ENCODE measurements around the gene PPIH.
"Not testable (repeated sequence)": the region's sequence is repeated elsewhere in the genome, so short reads cannot be mapped to it uniquely, and the experiment has no call there.

The PPIH gene

GRCh38 chr1:42657981-42658876 is at the start of gene PPIH:
TSS of gene PPIH (plus strand) at chr1:42658423. CDS start at chr1:42658447, 24 bp downstream.
- peak; percentile 95 for DNase-seq

GRCh38 chr1:42613803-42614131 is 44.5 kb upstream of the PPIH start:
- no peak for DNase-seq

- DNase-seq, result no peak
These were observed 39.4 kb upstream of the PPIH start for GRCh38 chr1:42618866-42619265.

- no peak for DNase-seq
These were observed 37.9 kb upstream of the PPIH start for GRCh38 chr1:42620307-42620706.

- DNase-seq, result not testable (repeated sequence)
These were observed 37.0 kb upstream of the PPIH start for GRCh38 chr1:42621180-42621579.

- not testable (repeated sequence) for DNase-seq
These were observed 31.0 kb upstream of the PPIH start for GRCh38 chr1:42627205-42627604.

- DNase-seq, result no peak
These were observed 19.1 kb upstream of the PPIH start for GRCh38 chr1:42639116-42639515.

GRCh38 chr1:42646056-42646455 is 12.2 kb upstream of the PPIH start:
- DNase-seq, result peak; percentile 72

GRCh38 chr1:42657201-42657600 is 1.0 kb upstream of the PPIH start:
- no peak for DNase-seq

GRCh38 chr1:42658877-42659337 is 684 bp downstream of the PPIH start:
- peak; percentile 20 for DNase-seq

GRCh38 chr1:42660907-42661500 is 2.8 kb downstream of the PPIH start:
- DNase-seq, result no peak

GRCh38 chr1:42669936-42670335 is 11.7 kb downstream of the PPIH start:
- DNase-seq, result no peak

- no peak for DNase-seq
These were observed 12.2 kb downstream of the PPIH start for GRCh38 chr1:42670425-42670824.

- no peak for DNase-seq
These were observed 16.0 kb downstream of the PPIH start for GRCh38 chr1:42674214-42674613.

- no peak for DNase-seq
These were observed 16.5 kb downstream of the PPIH start for GRCh38 chr1:42674682-42675081.

GRCh38 chr1:42675467-42675866 is 17.2 kb downstream of the PPIH start:
- DNase-seq, result no peak

GRCh38 chr1:42676534-42677087 is 18.4 kb downstream of the PPIH start:
- DNase-seq, result no peak

- DNase-seq, result peak; percentile 26
These were observed 21.3 kb downstream of the PPIH start for GRCh38 chr1:42679364-42679983.

- peak; percentile 33 for DNase-seq
These were observed 21.8 kb downstream of the PPIH start for GRCh38 chr1:42680055-42680454.

GRCh38 chr1:42680921-42681683 is 22.9 kb downstream of the PPIH start:
- DNase-seq, result peak; percentile 15

GRCh38 chr1:42681741-42682483 is 23.7 kb downstream of the PPIH start, which contains the start of gene YBX1:
TSS of gene YBX1 (plus strand) at chr1:42682418. CDS start at chr1:42682566, 148 bp downstream.
- DNase-seq, result peak; percentile 99

- not testable (repeated sequence) for DNase-seq
These were observed 24.2 kb downstream of the PPIH start for GRCh38 chr1:42682484-42682738.
